ENCODE results near the gene CD300LD.

Gene CD300LD

DNA sequence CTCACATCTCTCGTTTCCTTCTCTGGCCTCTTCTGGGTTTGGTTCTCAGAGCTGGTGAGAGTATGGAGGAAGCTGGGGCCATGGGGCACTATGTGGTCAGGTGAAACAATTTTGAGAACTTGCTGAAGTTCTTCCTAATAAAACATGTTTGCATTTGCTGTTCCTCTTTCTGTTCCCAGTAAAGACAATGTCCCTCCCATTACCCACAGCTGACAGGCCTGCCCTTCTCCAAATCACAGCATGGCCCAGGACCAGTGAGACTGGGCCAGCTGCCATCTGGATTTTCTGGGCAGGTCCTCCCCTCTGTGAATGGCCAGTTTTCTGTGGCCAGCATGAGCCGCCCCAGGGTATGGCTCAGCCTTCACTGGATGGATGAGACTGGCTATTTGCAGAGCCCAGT is 24.7 kb downstream of the CD300LD start, which contains the start of gene CD300H:
CD300H (minus strand) TSS at position 113 of the 400 bp plus-strand sequence.
- ChIA-PET POLR2A (no interaction called here), CTCF (interaction anchor here (0.6 to 3.3 kb wide), 13 partner anchors 10 to 323 kb away, joined by 3 to 43 read pairs (median 4); no protein-coding TSS in a partner anchor)
- Histone ChIP-seq H3K9me3 (ENCODE audit: control insufficient read depth, insufficient read depth, low read depth, low read length) (no peaks in the 10 kb centered on the region), H3K4me3 (ENCODE audit: low read depth, low read length) (no peak within 1 kb of the TSS), H3K36me3 (ENCODE audit: control insufficient read depth in 2 of 2, insufficient read depth in 1 of 2, low read length in 2 of 2) (no peaks in the 10 kb centered on the region), H3K27ac (ENCODE audit: extremely low read depth, low read depth, low read length) (no peak within 1 kb of the TSS), H3K4me1 (ENCODE audit: control insufficient read depth, insufficient read depth, low read length) (no peaks in the 10 kb centered on the region)
- no peak for TF ChIP-seq ZNF571 (tag by site-specific recombination; IDR thresholded peaks at IDR 0.05)
- TF ChIP-seq, protein P1, sequence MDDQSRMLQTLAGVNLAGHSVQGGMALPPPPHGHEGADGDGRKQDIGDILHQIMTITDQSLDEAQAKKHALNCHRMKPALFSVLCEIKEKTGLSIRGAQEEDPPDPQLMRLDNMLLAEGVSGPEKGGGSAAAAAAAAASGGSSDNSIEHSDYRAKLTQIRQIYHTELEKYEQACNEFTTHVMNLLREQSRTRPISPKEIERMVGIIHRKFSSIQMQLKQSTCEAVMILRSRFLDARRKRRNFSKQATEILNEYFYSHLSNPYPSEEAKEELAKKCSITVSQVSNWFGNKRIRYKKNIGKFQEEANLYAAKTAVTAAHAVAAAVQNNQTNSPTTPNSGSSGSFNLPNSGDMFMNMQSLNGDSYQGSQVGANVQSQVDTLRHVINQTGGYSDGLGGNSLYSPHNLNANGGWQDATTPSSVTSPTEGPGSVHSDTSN (CRISPR knock-in tag; IDR thresholded peaks at IDR 0.05), result no peak

DNA sequence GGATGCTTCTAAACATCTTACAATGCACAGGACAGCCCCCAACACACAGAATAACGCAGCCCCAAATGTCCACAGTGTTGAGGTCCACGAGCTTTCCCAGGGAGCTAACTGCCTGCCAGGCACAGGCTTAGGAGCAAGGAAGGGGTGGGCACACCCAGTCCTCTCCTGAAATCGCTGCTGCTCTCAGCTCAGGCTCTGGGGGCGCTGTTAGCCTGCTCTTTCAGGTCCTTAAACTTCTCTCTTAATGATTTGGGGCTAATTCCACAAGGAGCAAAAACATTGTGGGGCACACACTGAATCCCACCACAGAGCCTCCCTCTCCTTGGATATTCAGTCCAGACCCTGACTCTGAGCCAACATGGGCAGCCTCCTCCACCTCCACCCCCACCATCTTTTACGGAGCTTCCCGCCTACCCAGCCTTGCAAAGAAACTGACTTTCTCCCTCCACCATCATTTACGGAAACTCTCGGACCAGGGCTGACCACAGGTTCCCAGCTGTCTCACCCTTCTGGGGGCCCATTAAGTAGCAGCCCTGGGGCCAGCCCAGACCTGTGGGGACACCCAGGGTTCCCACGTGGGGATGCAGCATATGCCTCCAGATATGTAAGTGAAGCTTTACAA is 25.8 kb downstream of the CD300LD start:
- ChIA-PET POLR2A (interaction anchor here (1.0 kb wide), 1 partner anchor 200 kb away, joined by 3 read pairs; no protein-coding TSS in a partner anchor), CTCF (interaction anchor here (0.6 to 3.3 kb wide), 41 partner anchors 8 to 635 kb away, joined by 3 to 43 read pairs (median 4); partner anchors contain the start of gene CD300LD)
- Histone ChIP-seq H3K4me1 (ENCODE audit: control insufficient read depth, insufficient read depth, low read length) (no peaks in the 10 kb centered on the region), H3K9me3 (ENCODE audit: control insufficient read depth, insufficient read depth, low read depth, low read length) (no peaks in the 10 kb centered on the region), H3K36me3 (ENCODE audit: control insufficient read depth in 2 of 2, insufficient read depth in 1 of 2, low read length in 2 of 2) (no peaks in the 10 kb centered on the region), H3K27ac (ENCODE audit: extremely low read depth, low read depth, low read length) (no peak overlapping the region), H3K4me3 (ENCODE audit: low read depth, low read length) (no peak overlapping the region)
- TF ChIP-seq, protein P2, sequence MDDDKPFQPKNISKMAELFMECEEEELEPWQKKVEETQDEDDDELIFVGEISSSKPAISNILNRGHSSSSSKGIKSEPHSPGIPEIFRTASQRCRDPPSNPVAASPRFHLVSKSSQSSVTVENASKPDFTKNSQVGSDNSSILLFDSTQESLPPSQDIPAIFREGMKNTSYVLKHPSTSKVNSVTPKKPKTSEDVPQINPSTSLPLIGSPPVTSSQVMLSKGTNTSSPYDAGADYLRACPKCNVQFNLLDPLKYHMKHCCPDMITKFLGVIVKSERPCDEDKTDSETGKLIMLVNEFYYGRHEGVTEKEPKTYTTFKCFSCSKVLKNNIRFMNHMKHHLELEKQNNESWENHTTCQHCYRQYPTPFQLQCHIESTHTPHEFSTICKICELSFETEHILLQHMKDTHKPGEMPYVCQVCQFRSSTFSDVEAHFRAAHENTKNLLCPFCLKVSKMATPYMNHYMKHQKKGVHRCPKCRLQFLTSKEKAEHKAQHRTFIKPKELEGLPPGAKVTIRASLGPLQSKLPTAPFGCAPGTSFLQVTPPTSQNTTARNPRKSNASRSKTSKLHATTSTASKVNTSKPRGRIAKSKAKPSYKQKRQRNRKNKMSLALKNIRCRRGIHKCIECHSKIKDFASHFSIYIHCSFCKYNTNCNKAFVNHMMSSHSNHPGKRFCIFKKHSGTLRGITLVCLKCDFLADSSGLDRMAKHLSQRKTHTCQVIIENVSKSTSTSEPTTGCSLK (tag by site-specific recombination; IDR thresholded peaks at IDR 0.05), result no peak
- TF ChIP-seq, protein P3, sequence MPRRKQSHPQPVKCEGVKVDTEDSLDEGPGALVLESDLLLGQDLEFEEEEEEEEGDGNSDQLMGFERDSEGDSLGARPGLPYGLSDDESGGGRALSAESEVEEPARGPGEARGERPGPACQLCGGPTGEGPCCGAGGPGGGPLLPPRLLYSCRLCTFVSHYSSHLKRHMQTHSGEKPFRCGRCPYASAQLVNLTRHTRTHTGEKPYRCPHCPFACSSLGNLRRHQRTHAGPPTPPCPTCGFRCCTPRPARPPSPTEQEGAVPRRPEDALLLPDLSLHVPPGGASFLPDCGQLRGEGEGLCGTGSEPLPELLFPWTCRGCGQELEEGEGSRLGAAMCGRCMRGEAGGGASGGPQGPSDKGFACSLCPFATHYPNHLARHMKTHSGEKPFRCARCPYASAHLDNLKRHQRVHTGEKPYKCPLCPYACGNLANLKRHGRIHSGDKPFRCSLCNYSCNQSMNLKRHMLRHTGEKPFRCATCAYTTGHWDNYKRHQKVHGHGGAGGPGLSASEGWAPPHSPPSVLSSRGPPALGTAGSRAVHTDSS (tag by site-specific recombination; IDR thresholded peaks at IDR 0.05), result no peak
- TF ChIP-seq, protein P4, sequence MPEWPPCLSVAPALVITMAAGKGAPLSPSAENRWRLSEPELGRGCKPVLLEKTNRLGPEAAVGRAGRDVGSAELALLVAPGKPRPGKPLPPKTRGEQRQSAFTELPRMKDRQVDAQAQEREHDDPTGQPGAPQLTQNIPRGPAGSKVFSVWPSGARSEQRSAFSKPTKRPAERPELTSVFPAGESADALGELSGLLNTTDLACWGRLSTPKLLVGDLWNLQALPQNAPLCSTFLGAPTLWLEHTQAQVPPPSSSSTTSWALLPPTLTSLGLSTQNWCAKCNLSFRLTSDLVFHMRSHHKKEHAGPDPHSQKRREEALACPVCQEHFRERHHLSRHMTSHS (tag by site-specific recombination; IDR thresholded peaks at IDR 0.05), result no peak
- TF ChIP-seq ZNF266 (tag by site-specific recombination; IDR thresholded peaks at IDR 0.05; ENCODE audit: low read depth), result no peak
- TF ChIP-seq, protein P5, sequence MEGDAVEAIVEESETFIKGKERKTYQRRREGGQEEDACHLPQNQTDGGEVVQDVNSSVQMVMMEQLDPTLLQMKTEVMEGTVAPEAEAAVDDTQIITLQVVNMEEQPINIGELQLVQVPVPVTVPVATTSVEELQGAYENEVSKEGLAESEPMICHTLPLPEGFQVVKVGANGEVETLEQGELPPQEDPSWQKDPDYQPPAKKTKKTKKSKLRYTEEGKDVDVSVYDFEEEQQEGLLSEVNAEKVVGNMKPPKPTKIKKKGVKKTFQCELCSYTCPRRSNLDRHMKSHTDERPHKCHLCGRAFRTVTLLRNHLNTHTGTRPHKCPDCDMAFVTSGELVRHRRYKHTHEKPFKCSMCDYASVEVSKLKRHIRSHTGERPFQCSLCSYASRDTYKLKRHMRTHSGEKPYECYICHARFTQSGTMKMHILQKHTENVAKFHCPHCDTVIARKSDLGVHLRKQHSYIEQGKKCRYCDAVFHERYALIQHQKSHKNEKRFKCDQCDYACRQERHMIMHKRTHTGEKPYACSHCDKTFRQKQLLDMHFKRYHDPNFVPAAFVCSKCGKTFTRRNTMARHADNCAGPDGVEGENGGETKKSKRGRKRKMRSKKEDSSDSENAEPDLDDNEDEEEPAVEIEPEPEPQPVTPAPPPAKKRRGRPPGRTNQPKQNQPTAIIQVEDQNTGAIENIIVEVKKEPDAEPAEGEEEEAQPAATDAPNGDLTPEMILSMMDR (tag by site-specific recombination; IDR thresholded peaks at IDR 0.05), result peak; percentile 54
- no peak for TF ChIP-seq SALL2 (tag by site-specific recombination; IDR thresholded peaks at IDR 0.05; ENCODE audit: borderline replicate concordance)
- TF ChIP-seq ZNF426 (tag by site-specific recombination; IDR thresholded peaks at IDR 0.05), result no peak
- TF ChIP-seq EGR2 (tag by site-specific recombination; IDR thresholded peaks at IDR 0.05; ENCODE audit: low read depth), result peak; percentile 75
- TF ChIP-seq, protein P6, sequence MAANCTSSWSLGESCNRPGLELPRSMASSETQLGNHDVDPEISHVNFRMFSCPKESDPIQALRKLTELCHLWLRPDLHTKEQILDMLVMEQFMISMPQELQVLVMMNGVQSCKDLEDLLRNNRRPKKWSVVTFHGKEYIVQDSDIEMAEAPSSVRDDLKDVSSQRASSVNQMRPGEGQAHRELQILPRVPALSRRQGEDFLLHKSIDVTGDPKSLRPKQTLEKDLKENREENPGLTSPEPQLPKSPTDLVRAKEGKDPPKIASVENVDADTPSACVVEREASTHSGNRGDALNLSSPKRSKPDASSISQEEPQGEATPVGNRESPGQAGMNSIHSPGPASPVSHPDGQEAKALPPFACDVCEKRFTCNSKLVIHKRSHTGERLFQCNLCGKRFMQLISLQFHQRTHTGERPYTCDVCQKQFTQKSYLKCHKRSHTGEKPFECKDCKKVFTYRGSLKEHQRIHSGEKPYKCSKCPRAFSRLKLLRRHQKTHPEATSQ (tag by site-specific recombination; IDR thresholded peaks at IDR 0.05), result no peak
- no peak for TF ChIP-seq ZBTB21 (tag by site-specific recombination; IDR thresholded peaks at IDR 0.05)
- no peak for TF ChIP-seq ZNF707 (tag by site-specific recombination; IDR thresholded peaks at IDR 0.05)
- no peak for TF ChIP-seq SP7 (tag by site-specific recombination; IDR thresholded peaks at IDR 0.05)
- TF ChIP-seq ZNF184 (tag by site-specific recombination; IDR thresholded peaks at IDR 0.05), result no peak
- TF ChIP-seq TRIM28 (IDR thresholded peaks at IDR 0.05; ENCODE audit: borderline replicate concordance, low read length), result no peak
- no peak for TF ChIP-seq ZNF114 (tag by site-specific recombination; IDR thresholded peaks at IDR 0.05)
- TF ChIP-seq ZFHX2 (tag by site-specific recombination; conservative IDR thresholded peaks at IDR 0.05), result peak; percentile 67
- TF ChIP-seq ZNF626 (tag by site-specific recombination; IDR thresholded peaks at IDR 0.05), result no peak
- TF ChIP-seq, protein P7, sequence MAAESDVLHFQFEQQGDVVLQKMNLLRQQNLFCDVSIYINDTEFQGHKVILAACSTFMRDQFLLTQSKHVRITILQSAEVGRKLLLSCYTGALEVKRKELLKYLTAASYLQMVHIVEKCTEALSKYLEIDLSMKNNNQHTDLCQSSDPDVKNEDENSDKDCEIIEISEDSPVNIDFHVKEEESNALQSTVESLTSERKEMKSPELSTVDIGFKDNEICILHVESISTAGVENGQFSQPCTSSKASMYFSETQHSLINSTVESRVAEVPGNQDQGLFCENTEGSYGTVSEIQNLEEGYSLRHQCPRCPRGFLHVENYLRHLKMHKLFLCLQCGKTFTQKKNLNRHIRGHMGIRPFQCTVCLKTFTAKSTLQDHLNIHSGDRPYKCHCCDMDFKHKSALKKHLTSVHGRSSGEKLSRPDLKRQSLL (tag by site-specific recombination; IDR thresholded peaks at IDR 0.05), result no peak
- TF ChIP-seq ZNF146 (tag by site-specific recombination; IDR thresholded peaks at IDR 0.05), result no peak
- no peak for TF ChIP-seq KLF7 (tag by site-specific recombination; IDR thresholded peaks at IDR 0.05; ENCODE audit: borderline replicate concordance)
- no peak for TF ChIP-seq KLF10 (tag by site-specific recombination; IDR thresholded peaks at IDR 0.05)
- no peak for TF ChIP-seq ZNF664 (tag by site-specific recombination; IDR thresholded peaks at IDR 0.05)
- TF ChIP-seq KLF1 (tag by site-specific recombination; IDR thresholded peaks at IDR 0.05), result no peak

Data from HEK293 (cell line).